Smooth muscle cell (in vitro differentiated cells): ENCODE measurements around the gene NEK10. TPM values are rescaled to one million over a fixed set of nuclear protein-coding genes. Genes with fewer than 3 reads are reported as not detected.

Experiments used
- DNase-seq: peaks from one replicate; lab custom pipeline; 2025; ENCODE audit not compliant: unreplicated experiment; lab: John Stamatoyannopoulos, UW
- H2AFZ ChIP-seq: fragments of 200-600 bp; sonication (generic); 2 replicates; pipeline ENCODE4 v1.6.0; 2016; ENCODE audit warnings: antibody characterized with exemption, low read depth, mild to moderate bottlenecking
- H3F3A ChIP-seq: fragments of 200-600 bp; sonication (generic); 2 replicates; pipeline ENCODE4 v1.6.0; 2017; ENCODE audit warnings: antibody characterized with exemption, low read depth
- H3K27ac ChIP-seq: fragments of 200-600 bp; sonication (generic); 2 replicates; pipeline ENCODE4 v1.5.1; 2016; ENCODE audit warnings: low read depth, mild to moderate bottlenecking
- H3K27me3 ChIP-seq: fragments of 200-600 bp; sonication (generic); 2 replicates; pipeline ENCODE4 v1.6.1; 2016; ENCODE audit warnings: low read depth, mild to moderate bottlenecking
- H3K36me3 ChIP-seq: fragments of 200-600 bp; sonication (generic); 2 replicates; pipeline ENCODE4 v1.5.1; 2016; ENCODE audit warnings: low read depth
- H3K4me1 ChIP-seq: fragments of 200-600 bp; sonication (generic); 2 replicates; pipeline ENCODE4 v1.5.1; 2016; ENCODE audit warnings: low read depth
- H3K4me2 ChIP-seq: fragments of 200-600 bp; sonication (generic); 2 replicates; pipeline ENCODE4 v1.6.0; 2016; ENCODE audit warnings: mild to moderate bottlenecking
- H3K4me3 ChIP-seq: fragments of 200-600 bp; sonication (generic); 2 replicates; pipeline ENCODE4 v1.5.1; 2016; ENCODE audit warnings: mild to moderate bottlenecking
- H3K79me2 ChIP-seq: fragments of 200-600 bp; sonication (generic); 2 replicates; pipeline ENCODE4 v1.6.0; 2016; ENCODE audit warnings: low read depth, mild to moderate bottlenecking
- H3K9ac ChIP-seq: fragments of 200-600 bp; sonication (generic); 2 replicates; pipeline ENCODE4 v1.6.0; 2016; ENCODE audit warnings: low read depth
- H3K9me3 ChIP-seq: fragments of 200-600 bp; sonication (generic); replicated peaks from 2 replicates; pipeline ENCODE4 v1.5.1; 2016; ENCODE audit warnings: low read depth
- H4K20me1 ChIP-seq: fragments of 200-600 bp; sonication (generic); 2 replicates; pipeline ENCODE4 v1.6.0; 2016; ENCODE audit warnings: low read depth
- WGBS: methylation state at CpG from one replicate; pipeline ENCODE4 v1.1.7; 2016; ENCODE audit warnings: low lambda C conversion rate; 5-methylcytosine and 5-hydroxymethylcytosine counted together
- polyA plus RNA-seq: library from polyadenylated mRNA; unstranded; fragments of >200 nt; fragmentation: Nextera tagmentation; extraction: Ambion mirVana; gene quantifications from 2 replicates; pipeline ENCODE4 v1.2.1, GENCODE V29; 2016
- total RNA-seq: library from RNA; depleted of rRNA; stranded (reverse); fragments of >200 nt; gene quantifications from 2 replicates; pipeline ENCODE4 v1.2.3, GENCODE V29; 2014
- TF ChIP-seq, protein P1 (sequence below): fragments of 200-600 bp; sonication (generic); IDR thresholded peaks from 2 replicates; pipeline ENCODE4 v1.5.1; 2017; ENCODE audit warnings: borderline replicate concordance, mild to moderate bottlenecking, antibody characterized with exemption; ENCODE audit not compliant: insufficient read depth, poor library complexity, severe bottlenecking

The NEK10 gene
- total and polyA plus RNA-seq, 2 experiments from 2014 or later, result 2.7 TPM; not detected in 1

DNA sequence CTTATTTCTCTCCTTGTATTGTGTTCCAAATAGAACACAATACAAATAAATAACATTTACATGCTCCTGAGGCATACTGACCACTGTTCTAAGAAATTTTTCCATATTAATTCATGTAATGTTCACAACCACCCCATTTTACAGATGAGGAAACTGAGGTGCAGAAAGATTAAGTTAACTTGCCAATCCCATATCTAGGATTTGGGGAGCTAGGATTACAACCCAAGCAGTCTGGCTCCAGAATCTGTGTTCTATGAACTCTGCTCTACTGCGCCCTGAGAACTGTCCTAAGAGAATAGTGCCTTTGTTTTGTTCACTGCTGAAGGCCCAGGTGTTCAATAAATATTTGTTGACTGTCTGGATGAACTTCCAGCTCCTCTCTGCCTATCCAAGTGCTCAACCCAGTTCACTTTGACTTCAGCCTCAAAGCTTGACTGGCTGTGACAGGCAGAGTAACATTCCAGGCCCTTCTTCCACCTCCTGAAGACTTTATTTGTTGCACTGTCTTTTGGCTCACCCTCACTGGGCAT, 3.1 kb downstream of the NEK10 start:
- no peak overlapping the region for H3K4me3 ChIP-seq
- WGBS, result 100% methylated on average over 1 of the region's 1 CpG
- no peak overlapping the region for H2AFZ ChIP-seq
- no peak overlapping the region for H3K9ac ChIP-seq
- H4K20me1 ChIP-seq, result no peaks in the 10 kb centered on the region
- no peaks in the 10 kb centered on the region for H3F3A ChIP-seq
- no peaks in the 10 kb centered on the region for H3K4me1 ChIP-seq
- no peak overlapping the region for H3K27ac ChIP-seq
- no peaks in the 10 kb centered on the region for H3K9me3 ChIP-seq
- no peaks in the 10 kb centered on the region for H3K36me3 ChIP-seq
- H3K4me2 ChIP-seq, result no peak overlapping the region
- H3K79me2 ChIP-seq, result no peaks in the 10 kb centered on the region
- H3K27me3 ChIP-seq, result no peaks in the 10 kb centered on the region
- TF ChIP-seq, protein P1, sequence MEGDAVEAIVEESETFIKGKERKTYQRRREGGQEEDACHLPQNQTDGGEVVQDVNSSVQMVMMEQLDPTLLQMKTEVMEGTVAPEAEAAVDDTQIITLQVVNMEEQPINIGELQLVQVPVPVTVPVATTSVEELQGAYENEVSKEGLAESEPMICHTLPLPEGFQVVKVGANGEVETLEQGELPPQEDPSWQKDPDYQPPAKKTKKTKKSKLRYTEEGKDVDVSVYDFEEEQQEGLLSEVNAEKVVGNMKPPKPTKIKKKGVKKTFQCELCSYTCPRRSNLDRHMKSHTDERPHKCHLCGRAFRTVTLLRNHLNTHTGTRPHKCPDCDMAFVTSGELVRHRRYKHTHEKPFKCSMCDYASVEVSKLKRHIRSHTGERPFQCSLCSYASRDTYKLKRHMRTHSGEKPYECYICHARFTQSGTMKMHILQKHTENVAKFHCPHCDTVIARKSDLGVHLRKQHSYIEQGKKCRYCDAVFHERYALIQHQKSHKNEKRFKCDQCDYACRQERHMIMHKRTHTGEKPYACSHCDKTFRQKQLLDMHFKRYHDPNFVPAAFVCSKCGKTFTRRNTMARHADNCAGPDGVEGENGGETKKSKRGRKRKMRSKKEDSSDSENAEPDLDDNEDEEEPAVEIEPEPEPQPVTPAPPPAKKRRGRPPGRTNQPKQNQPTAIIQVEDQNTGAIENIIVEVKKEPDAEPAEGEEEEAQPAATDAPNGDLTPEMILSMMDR, result no peak
- no peak for DNase-seq

DNA sequence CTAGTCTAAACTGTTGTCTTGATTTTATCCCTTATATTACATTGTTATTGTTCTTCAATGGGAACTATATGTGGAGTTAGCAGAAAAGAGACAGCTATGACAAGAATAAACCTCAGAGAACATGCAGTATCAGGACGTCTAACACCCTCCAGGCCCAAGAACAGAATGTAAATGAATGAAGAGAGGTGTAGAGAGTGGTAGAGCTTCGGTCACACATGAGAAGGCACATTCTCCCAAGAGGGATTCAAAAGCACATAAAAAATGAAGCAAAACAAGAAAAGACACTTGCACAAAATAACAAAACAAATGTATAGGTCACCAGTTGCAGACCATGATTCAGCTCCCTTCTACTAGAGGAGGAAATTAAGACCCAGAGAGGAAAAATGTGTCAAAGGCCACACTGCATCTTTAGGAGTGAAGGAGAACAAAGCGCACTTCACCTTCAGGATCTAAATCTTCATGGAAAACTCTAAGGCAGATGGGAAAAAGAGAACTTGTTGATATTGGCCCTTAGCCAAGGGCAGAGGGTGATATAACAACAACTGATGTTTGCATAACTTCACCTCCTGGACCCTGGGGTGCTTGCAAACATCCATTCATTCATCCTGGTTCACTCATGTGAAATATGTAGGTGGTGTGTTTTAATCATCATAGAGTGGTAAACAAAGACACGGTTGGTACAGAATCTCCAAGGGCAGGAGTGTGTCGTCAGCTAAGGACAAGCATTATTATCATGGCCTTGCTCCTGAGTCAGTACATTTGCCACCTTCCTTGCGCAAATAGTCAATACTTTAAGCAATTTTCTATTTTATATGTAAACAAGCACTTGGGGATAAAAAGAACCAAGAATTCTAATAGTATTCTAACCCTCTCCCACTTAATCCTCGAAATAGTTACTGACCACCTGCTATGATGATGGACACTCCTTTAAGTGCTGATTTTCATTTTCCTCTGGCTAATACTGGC, 8.8 kb downstream of the NEK10 start:
- Histone ChIP-seq H3K4me1 (no peaks in the 10 kb centered on the region), H3K27me3 (no peaks in the 10 kb centered on the region), H3K9me3 (no peaks in the 10 kb centered on the region), H3K9ac (no peak overlapping the region), H4K20me1 (no peaks in the 10 kb centered on the region), H3K4me3 (no peak overlapping the region), H2AFZ (no peak overlapping the region), H3K27ac (no peak overlapping the region), H3K79me2 (no peaks in the 10 kb centered on the region), H3F3A (no peaks in the 10 kb centered on the region), H3K4me2 (no peak overlapping the region), H3K36me3 (no peaks in the 10 kb centered on the region)
- TF ChIP-seq, protein P1, result no peak
- no peak for DNase-seq
- WGBS, result 91% methylated on average over 7 of the region's 7 CpGs

GRCh38 chr3:27358372-27358771, 10.8 kb downstream of the NEK10 start:
- TF ChIP-seq, protein P1, result no peak
- Histone ChIP-seq H3K4me3 (no peak overlapping the region), H2AFZ (no peak overlapping the region), H3K9ac (no peak overlapping the region), H3K27ac (no peak overlapping the region), H3K27me3 (no peaks in the 10 kb centered on the region), H3K4me2 (no peak overlapping the region), H3K36me3 (no peaks in the 10 kb centered on the region), H3K9me3 (no peaks in the 10 kb centered on the region), H4K20me1 (no peaks in the 10 kb centered on the region), H3K4me1 (no peaks in the 10 kb centered on the region), H3K79me2 (no peaks in the 10 kb centered on the region), H3F3A (no peaks in the 10 kb centered on the region)
- 77% methylated on average over 3 of the region's 3 CpGs for WGBS
- DNase-seq, result no peak
